GM19395 (cell line): ENCODE data around the gene CEP85.
A peak's percentile ranks its signal among the peaks of the same experiment; 100 is the strongest.
"Not testable (repeated sequence)": the region's sequence is repeated elsewhere in the genome, so short reads cannot be mapped to it uniquely, and the experiment has no call there.

Experiments used
- ATAC-seq: cut with Tn5 transposase; IDR thresholded peaks from one replicate; pipeline ENCODE4 v1.9.1; 2021; ENCODE audit warnings: mild to moderate bottlenecking, moderate library complexity; ENCODE audit not compliant: unreplicated experiment

The CEP85 gene

GRCh38 chr1:26224606-26225005, 9.4 kb upstream of the CEP85 start:
- no peak for ATAC-seq

DNA sequence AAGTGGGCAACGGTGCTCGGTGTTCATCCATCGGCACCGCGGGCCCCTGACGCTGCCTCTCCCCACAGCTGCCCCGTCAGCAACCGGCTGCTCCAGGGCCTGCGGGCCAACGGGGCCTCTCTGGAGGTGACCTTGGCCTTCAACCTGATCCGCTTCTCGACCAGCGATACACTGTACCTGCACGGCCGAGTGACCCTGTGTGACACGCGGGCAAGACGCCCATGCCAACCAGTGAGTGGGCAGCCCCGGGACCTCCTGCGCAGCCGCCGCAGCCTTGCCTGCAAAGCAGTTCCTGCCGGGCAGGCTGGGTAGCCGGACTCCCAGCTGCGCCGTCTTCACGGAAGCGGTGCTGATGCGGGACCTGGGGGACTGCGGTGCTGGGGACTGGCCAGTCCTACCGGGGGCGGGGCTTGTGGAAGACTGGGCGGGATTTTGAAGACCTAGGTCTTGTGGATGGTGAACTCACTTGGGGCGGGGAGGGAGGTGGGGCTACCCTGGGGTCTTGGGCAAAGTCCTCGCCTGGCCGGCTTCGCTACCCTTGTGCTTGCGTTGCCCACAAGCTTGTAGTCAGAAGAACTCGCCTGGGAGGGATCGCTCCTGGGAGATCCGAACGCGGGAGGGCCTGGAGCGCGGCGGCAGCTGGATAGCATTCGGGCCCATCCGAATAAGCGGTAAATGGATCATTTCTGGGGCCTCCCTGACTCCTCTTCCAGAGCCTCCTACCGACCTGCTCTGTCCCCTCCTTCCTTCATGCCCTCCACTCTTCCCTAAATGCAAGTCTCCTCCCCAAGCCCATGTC, 8.8 kb upstream of the CEP85 start:
- ATAC-seq = no peak

GRCh38 chr1:26230682-26231081, 3.3 kb upstream of the CEP85 start:
- ATAC-seq = not testable (repeated sequence)

DNA sequence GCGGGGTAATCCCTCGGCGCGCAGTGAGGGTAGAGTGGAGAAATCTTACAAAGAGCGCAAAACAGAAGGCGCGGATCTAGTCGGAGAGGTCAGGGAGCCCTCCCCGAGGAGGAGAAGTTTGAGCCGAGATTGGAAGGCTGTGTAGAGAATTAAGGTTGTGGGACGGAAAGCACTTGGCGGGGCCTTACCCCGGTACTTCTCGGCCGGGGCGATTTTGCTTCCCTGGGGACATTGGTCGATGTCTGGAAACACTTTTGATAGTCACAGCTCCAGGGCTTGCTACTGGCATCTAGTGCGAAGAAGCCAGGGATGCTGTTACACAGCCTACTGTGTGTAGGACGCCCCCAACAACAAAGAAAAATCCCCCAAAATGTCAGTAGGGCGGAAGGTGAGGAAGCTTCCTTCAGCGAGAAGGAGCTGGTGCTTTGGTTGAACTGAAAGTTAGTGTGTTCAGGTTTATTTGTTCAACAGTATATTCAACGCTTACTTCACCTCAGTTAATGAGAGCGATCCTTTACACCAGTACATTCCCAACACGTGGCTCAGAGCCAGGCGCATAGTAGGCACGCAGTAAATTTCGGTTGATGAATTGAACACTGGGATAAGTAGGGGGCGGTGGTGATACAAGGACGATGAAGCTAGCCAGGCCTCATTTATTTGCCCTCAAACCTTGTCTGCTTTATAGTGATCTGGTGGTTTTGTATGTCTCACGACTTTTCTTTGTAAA, 807 bp downstream of the CEP85 start:
- peak; percentile 14 for ATAC-seq

DNA sequence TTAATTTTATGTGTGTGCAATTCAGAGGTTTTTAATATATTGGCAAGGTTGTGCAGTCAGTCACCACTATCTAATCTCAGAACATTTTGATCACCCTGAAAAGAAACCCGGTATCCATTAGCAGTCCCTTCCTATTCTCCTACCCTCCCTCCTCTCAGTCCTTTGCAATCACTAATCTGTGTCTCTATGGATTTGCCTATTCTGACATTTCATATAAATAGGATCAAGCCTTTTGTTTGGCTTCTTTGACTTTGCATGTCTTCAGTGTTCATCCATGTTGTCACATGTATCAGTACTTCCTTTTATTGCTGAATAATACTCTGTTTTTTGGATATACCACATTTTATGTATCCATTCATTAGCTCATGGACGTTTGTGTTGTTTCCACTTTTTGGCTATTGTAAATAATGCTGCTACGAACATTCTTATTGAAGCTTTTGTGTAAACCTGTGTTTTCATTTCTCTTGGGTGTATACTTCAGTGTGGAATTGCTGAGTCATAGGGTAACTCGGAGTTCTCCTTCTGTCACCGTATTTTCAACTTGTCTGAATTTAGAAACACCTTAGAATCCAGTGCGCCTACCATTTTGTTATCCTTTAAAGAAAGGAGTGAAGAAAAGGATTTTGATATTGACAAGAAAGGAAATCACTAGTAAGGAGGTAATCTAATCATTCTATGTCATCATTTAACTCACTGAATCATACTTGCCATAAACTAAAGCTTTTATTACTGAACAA, 3.4 kb downstream of the CEP85 start:
- ATAC-seq = no peak

DNA sequence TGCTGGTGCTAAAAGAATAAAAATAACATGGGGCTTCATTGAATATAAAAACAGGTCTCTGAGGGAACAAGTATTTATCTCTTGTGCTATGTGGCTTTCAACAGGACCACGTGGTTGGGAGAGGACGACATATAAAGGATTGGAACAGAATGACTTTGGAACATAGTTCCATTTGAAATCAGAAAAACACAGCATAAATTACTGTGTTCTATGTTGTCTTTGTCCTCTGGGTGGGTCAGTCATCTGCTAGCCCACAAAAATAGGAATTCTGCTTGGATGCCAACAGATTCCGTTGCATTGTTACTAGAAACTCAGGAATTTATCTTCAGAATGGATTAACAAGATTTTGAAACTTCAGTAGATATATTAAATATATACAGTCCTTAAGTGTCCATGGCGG, 5.9 kb downstream of the CEP85 start:
- ATAC-seq = no peak

- no peak for ATAC-seq
Measured at GRCh38 chr1:26252718-26253117, 18.7 kb downstream of the CEP85 start.

GRCh38 chr1:26254404-26254803, 20.4 kb downstream of the CEP85 start:
- no peak for ATAC-seq

GRCh38 chr1:26257222-26257621, 23.2 kb downstream of the CEP85 start:
- ATAC-seq = no peak

GRCh38 chr1:26259005-26259404, 25.0 kb downstream of the CEP85 start:
- no peak for ATAC-seq

- no peak for ATAC-seq
Measured at GRCh38 chr1:26259578-26259977, 25.6 kb downstream of the CEP85 start.

DNA sequence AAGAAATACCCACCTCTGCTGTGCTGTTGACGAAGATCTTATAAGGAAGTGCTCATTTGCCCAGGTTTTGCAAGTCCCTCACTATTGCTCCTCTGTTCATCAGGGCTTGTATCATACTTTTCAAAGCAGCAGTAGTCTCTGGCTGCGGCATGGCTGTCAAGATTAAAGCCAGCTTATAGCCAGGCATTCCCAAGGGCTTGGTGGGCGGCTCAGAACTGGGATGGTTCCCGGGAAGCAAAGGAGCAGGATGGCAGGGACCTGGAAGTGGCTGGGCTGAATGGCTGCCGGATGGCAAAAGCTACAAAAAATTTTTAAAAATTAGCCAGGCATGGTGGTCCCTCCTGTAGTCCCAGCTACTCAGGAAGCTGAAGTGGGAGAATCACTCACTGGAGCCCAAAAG, 29.2 kb downstream of the CEP85 start:
- no peak for ATAC-seq

GRCh38 chr1:26265405-26265804, 31.4 kb downstream of the CEP85 start:
- no peak for ATAC-seq

DNA sequence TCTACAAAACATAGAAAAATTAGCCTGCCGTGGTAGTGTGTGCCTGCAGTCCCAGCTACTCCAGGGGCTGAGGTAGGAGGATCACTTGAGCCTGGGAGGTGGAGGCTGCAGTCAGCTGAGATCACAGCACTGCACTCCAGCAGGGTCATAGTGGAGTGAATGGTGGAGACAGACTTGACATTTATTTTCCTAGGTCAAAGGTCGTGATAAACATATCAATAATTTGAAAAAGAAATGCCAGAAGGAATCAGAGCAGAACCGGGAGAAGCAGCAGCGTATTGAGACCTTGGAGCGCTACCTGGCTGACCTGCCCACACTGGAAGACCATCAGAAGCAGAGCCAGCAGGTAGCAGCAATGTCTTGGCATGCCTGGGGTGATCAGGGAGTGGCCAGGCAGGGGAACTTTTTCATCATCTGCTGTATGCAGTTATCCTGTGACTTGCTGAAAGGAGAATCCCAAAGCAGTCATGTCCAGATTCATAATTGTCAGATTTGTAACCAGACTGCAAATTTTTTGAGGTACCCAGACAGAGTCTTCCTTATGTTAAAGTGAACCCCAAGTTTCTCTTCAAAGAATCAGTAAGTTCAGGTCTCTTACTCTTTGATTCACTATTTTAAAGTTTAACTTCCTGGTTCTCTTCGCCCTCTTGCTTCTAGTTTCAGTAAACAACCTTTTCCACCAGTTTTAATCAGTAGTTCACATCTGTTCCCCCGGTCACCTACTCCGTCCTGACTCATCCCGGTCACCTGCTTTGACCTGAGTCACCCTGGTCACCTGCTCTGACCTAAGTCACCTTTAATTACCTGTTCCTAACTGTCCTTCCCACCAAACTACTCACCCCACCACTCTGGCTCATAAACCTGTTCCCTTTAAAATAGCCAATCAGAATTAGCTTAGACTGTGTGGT, 34.5 kb downstream of the CEP85 start:
- ATAC-seq = no peak

DNA sequence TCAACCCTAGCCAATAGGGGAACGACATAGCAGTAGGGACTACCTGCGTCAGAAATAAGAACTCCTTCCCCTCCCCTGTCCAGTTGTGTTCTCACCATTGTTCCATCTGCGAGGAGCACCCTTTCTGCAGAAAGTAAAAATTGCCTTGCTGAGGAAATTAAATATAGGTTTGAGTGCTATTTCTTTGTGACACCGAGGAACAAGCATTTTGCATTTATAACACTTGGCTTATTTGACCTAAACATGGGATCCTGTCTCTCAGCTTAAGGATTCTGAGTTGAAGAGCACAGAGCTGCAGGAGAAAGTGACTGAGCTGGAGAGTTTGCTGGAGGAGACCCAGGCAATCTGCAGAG, 35.2 kb downstream of the CEP85 start:
- no peak for ATAC-seq

DNA sequence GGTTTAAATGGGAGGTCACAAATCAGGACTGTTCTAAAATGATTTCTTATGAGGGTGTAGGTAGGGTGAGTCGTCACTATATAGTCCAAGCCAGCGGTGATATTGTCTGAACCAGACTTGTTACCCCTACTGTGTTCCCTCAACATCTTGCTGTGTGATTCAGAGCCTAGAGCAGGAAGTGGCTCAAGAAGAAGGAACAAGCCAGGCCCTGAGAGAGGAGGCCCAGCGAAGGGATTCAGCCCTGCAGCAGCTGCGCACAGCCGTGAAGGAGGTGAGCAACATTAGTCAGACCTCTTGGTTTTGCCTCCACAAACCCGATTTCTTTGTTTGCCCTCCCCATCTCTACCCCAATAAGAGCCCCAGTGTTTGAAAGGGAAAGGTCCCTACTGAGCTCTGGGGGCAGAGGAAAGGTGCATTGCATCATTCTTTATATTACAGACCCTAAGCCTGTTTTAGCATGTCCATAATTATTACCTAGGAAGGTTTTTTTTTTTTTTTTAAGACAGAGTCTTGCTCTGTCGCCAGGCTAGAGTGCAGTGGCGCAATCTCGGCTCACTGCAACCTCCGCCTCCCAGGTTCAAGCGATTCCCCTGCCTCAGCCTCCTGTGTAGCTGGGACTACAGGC, 40.9 kb downstream of the CEP85 start:
- ATAC-seq = no peak

- no peak for ATAC-seq
Measured at GRCh38 chr1:26275580-26276431, 41.8 kb downstream of the CEP85 start.

DNA sequence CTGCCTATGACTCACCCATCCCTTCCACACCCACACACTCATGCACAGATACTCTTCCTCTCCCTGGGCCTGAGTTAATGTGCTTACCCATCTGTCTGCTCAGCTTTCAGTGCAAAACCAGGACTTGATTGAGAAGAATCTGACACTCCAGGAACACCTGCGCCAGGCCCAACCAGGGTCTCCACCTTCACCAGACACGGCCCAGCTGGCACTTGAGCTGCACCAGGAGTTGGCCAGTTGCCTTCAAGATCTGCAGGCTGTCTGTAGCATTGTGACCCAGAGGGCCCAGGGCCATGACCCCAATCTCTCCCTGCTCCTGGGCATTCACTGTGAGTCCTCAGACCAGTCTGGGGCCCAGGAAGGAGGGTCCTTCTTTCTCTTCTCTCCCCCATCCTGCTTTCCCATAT, 42.4 kb downstream of the CEP85 start:
- ATAC-seq = no peak

GRCh38 chr1:26277261-26277661, 43.3 kb downstream of the CEP85 start:
- ATAC-seq = no peak
